Measurements from ENCODE around the gene CDC37.

DNA sequence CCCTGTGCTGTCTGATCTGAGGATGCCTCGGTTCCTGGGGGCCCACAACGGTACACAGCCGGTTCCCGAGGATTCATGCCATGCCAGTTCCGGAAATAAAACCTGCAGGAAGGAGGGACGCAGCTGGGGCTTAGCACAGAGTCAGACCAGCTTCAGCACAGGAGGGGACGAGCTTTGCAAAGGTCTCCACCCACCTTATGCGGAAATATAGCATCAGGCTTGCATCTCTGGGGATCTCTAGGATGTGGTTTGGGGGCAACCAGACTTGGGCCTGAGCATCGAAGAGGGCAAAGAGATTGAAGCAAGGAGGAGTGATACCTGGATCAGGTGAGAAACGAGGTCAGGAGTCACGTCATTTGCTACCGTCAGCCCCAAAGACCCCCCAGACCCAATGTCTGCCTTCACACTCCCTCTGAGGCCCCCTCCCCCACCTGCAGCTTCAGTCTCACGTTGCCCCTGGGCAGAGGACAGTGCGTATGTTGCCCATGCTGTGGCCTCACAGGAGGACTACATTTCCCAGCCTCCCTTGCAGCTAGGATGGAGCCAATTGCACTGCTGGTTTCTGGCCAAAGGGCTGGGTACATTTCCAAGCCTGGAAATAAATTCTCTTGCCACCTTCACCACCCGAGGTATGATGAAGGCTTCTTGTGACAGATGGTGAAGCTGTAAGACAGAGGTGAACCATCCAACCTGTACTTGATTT is 35.1 kb downstream of the CDC37 start:
- TF ChIP-seq CTCF (optimal IDR thresholded peaks at IDR 0.05 in 1 of 3, IDR thresholded peaks at IDR 0.05 in 1 of 3, conservative IDR thresholded peaks at IDR 0.05 in 1 of 3; ENCODE audit: extremely low read depth in 1 of 3, insufficient read depth in 2 of 3, low read length in 3 of 3) (no peak), EZH2 (IDR thresholded peaks at IDR 0.05; ENCODE audit: low read length) (no peak)
